ENCODE data around the gene ESR2.

ESR2 gene

DNA sequence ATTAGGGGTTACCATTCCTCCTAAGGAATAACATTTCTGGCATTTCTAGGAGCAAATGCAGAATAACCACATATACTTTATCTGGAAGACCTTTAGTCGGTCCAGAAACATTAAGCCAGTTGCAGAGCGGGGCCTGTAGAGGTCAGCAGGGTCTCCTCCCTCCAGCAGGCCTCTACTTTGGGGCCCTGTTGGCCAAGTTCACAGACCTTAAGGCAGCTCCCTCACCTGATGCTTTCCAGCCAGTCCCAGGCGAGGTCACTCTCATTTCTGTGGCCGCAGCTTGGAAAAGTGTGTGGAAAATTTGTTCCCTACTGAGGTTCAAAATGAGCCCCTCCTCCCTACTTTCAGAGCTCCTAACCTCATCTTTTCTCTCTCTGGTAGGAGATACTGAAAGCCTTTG lies 74.1 kb downstream of the ESR2 start:
- Histone ChIP-seq H4K91ac (ENCODE audit: low read depth, low read length, poor library complexity) (no peak overlapping the region), H3K4me2 (ENCODE audit: insufficient read depth, low read length, poor library complexity, severe bottlenecking) (no peak overlapping the region), H2BK12ac (ENCODE audit: low read length) (no peak overlapping the region), H3K27ac (replicated peaks; ENCODE audit: low read length) (no peak overlapping the region), H3K18ac (ENCODE audit: low read length) (no peak overlapping the region), H2BK15ac (ENCODE audit: low read length) (no peak overlapping the region), H3K4me1 (ENCODE audit: control insufficient read depth in 2 of 2, insufficient read depth in 1 of 2, low read depth in 1 of 2, low read length in 2 of 2) (no peaks in the 10 kb centered on the region), H3K9me3 (replicated peaks in 1 of 2; ENCODE audit: control insufficient read depth in 2 of 2, insufficient read depth in 1 of 2, low read depth in 1 of 2, low read length in 2 of 2) (no peaks in the 10 kb centered on the region), H2BK5ac (ENCODE audit: low read length) (no peak overlapping the region), H3K23ac (ENCODE audit: low read depth, low read length, poor library complexity) (no peak overlapping the region), H3K27me3 (ENCODE audit: control insufficient read depth in 3 of 3, insufficient read depth in 3 of 3, low read depth in 1 of 3, low read length in 3 of 3) (no peaks in the 10 kb centered on the region), H2AK5ac (ENCODE audit: low read depth, low read length) (no peak overlapping the region), H3K9ac (ENCODE audit: low read depth, low read length, poor library complexity) (no peak overlapping the region), H4K8ac (ENCODE audit: low read depth, low read length) (no peak overlapping the region), H2AFZ (ENCODE audit: low read length) (no peak overlapping the region), H3K36me3 (replicated peaks in 1 of 2; ENCODE audit: control insufficient read depth in 2 of 2, insufficient read depth in 2 of 2, low read length in 2 of 2) (peaks cover 50 to 95% of the 10 kb centered on the region in 2 donors), H3K4ac (ENCODE audit: low read length) (no peak overlapping the region), H2BK120ac (ENCODE audit: low read depth, low read length) (no peak overlapping the region), H3K4me3 (ENCODE audit: low read length in 2 of 2) (no peak overlapping the region), H3K14ac (ENCODE audit: low read length) (no peak overlapping the region), H3K79me1 (ENCODE audit: low read depth, low read length) (no peaks in the 10 kb centered on the region)
- WGBS, 2 donors (ENCODE audit: extremely low coverage in 2 of 2, insufficient read length in 2 of 2, insufficient replicate concordance in 1 of 2) = no CpG with 5 or more reads among the region's 4 CpGs
- DNase-seq (ENCODE audit: low spot score) = no peak

GRCh38 chr14:64218344-64219240 lies 75.6 kb downstream of the ESR2 start:
- H3K9me3 ChIP-seq (replicated peaks in 1 of 2; ENCODE audit: control insufficient read depth in 2 of 2, insufficient read depth in 1 of 2, low read depth in 1 of 2, low read length in 2 of 2) = no peaks in the 10 kb centered on the region
- H3K9ac ChIP-seq (ENCODE audit: low read depth, low read length, poor library complexity) = no peak overlapping the region
- H2BK120ac ChIP-seq (ENCODE audit: low read depth, low read length) = no peak overlapping the region
- H3K18ac ChIP-seq (ENCODE audit: low read length) = no peak overlapping the region
- H4K8ac ChIP-seq (ENCODE audit: low read depth, low read length) = no peak overlapping the region
- H3K4me3 ChIP-seq (ENCODE audit: low read length in 2 of 2) = no peak overlapping the region
- no peak for DNase-seq (ENCODE audit: low spot score)
- no peak overlapping the region for H2BK12ac ChIP-seq (ENCODE audit: low read length)
- H3K4me2 ChIP-seq (ENCODE audit: insufficient read depth, low read length, poor library complexity, severe bottlenecking) = no peak overlapping the region
- WGBS, 2 donors (ENCODE audit: extremely low coverage in 2 of 2, insufficient read length in 2 of 2, insufficient replicate concordance in 1 of 2) = no CpG with 5 or more reads among the region's 15 CpGs
- no peak overlapping the region for H3K14ac ChIP-seq (ENCODE audit: low read length)
- no peak overlapping the region for H3K4ac ChIP-seq (ENCODE audit: low read length)
- no peaks in the 10 kb centered on the region for H3K4me1 ChIP-seq (ENCODE audit: control insufficient read depth in 2 of 2, insufficient read depth in 1 of 2, low read depth in 1 of 2, low read length in 2 of 2)
- H3K23ac ChIP-seq (ENCODE audit: low read depth, low read length, poor library complexity) = no peak overlapping the region
- no peak overlapping the region for H2AFZ ChIP-seq (ENCODE audit: low read length)
- H3K27me3 ChIP-seq (ENCODE audit: control insufficient read depth in 3 of 3, insufficient read depth in 3 of 3, low read depth in 1 of 3, low read length in 3 of 3) = no peaks in the 10 kb centered on the region
- H3K36me3 ChIP-seq (replicated peaks in 1 of 2; ENCODE audit: control insufficient read depth in 2 of 2, insufficient read depth in 2 of 2, low read length in 2 of 2) = peaks cover 51 to 97% of the 10 kb centered on the region in 2 donors
- peaks cover 2% of the 10 kb centered on the region for H3K79me1 ChIP-seq (ENCODE audit: low read depth, low read length)
- no peak overlapping the region for H3K27ac ChIP-seq (replicated peaks; ENCODE audit: low read length)
- H2BK5ac ChIP-seq (ENCODE audit: low read length) = no peak overlapping the region
- no peak overlapping the region for H2BK15ac ChIP-seq (ENCODE audit: low read length)
- H2AK5ac ChIP-seq (ENCODE audit: low read depth, low read length) = no peak overlapping the region
- H4K91ac ChIP-seq (ENCODE audit: low read depth, low read length, poor library complexity) = no peak overlapping the region

- Histone ChIP-seq H2AK5ac (ENCODE audit: low read depth, low read length) (no peak overlapping the region), H3K4me1 (ENCODE audit: control insufficient read depth in 2 of 2, insufficient read depth in 1 of 2, low read depth in 1 of 2, low read length in 2 of 2) (no peaks in the 10 kb centered on the region), H4K8ac (ENCODE audit: low read depth, low read length) (no peak overlapping the region), H4K91ac (ENCODE audit: low read depth, low read length, poor library complexity) (no peak overlapping the region), H2BK5ac (ENCODE audit: low read length) (no peak overlapping the region), H3K4me2 (ENCODE audit: insufficient read depth, low read length, poor library complexity, severe bottlenecking) (no peak overlapping the region), H3K4ac (ENCODE audit: low read length) (no peak overlapping the region), H2BK15ac (ENCODE audit: low read length) (no peak overlapping the region), H3K9ac (ENCODE audit: low read depth, low read length, poor library complexity) (no peak overlapping the region), H3K27me3 (ENCODE audit: control insufficient read depth in 3 of 3, insufficient read depth in 3 of 3, low read depth in 1 of 3, low read length in 3 of 3) (no peaks in the 10 kb centered on the region), H2AFZ (ENCODE audit: low read length) (no peak overlapping the region), H3K79me1 (ENCODE audit: low read depth, low read length) (peaks cover 2% of the 10 kb centered on the region), H3K23ac (ENCODE audit: low read depth, low read length, poor library complexity) (no peak overlapping the region), H3K18ac (ENCODE audit: low read length) (no peak overlapping the region), H3K36me3 (replicated peaks in 1 of 2; ENCODE audit: control insufficient read depth in 2 of 2, insufficient read depth in 2 of 2, low read length in 2 of 2) (peaks cover 48 to 97% of the 10 kb centered on the region in 2 donors), H3K4me3 (ENCODE audit: low read length in 2 of 2) (no peak overlapping the region), H3K14ac (ENCODE audit: low read length) (no peak overlapping the region), H2BK12ac (ENCODE audit: low read length) (no peak overlapping the region), H3K9me3 (replicated peaks in 1 of 2; ENCODE audit: control insufficient read depth in 2 of 2, insufficient read depth in 1 of 2, low read depth in 1 of 2, low read length in 2 of 2) (no peaks in the 10 kb centered on the region), H3K27ac (replicated peaks; ENCODE audit: low read length) (no peak overlapping the region), H2BK120ac (ENCODE audit: low read depth, low read length) (no peak overlapping the region)
- DNase-seq (ENCODE audit: low spot score) = no peak
- no CpG with 5 or more reads among the region's 7 CpGs for WGBS, 2 donors (ENCODE audit: extremely low coverage in 2 of 2, insufficient read length in 2 of 2, insufficient replicate concordance in 1 of 2)
Observed at GRCh38 chr14:64217834-64218233, 76.3 kb downstream of the ESR2 start.

DNA sequence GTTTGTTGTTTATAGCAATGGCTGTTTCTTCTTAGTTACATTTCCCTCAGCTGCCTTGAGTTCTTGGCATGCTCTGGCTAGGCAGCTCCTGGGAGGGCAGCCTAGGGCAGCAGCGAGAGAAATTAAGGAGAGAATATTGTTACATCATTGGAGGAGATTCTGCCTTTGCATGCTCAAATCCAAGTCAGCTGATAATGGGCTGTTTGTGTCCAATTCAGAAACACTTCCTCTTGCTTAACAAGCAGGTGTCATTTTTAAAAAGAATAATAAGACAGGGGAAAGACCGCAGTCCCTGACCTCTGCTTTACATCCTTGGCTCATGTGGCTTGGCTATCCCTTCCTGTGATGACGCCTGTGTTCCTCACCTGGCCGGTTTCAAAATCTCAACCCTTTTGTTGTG lies 76.9 kb downstream of the ESR2 start:
- peaks cover 50 to 98% of the 10 kb centered on the region in 2 donors for H3K36me3 ChIP-seq (replicated peaks in 1 of 2; ENCODE audit: control insufficient read depth in 2 of 2, insufficient read depth in 2 of 2, low read length in 2 of 2)
- H3K27me3 ChIP-seq (ENCODE audit: control insufficient read depth in 3 of 3, insufficient read depth in 3 of 3, low read depth in 1 of 3, low read length in 3 of 3) = no peaks in the 10 kb centered on the region
- no peak overlapping the region for H3K4me2 ChIP-seq (ENCODE audit: insufficient read depth, low read length, poor library complexity, severe bottlenecking)
- H4K91ac ChIP-seq (ENCODE audit: low read depth, low read length, poor library complexity) = no peak overlapping the region
- no CpG with 5 or more reads among the region's 4 CpGs for WGBS, 2 donors (ENCODE audit: extremely low coverage in 2 of 2, insufficient read length in 2 of 2, insufficient replicate concordance in 1 of 2)
- no peak overlapping the region for H2BK120ac ChIP-seq (ENCODE audit: low read depth, low read length)
- no peak overlapping the region for H4K8ac ChIP-seq (ENCODE audit: low read depth, low read length)
- H2BK12ac ChIP-seq (ENCODE audit: low read length) = no peak overlapping the region
- H2BK5ac ChIP-seq (ENCODE audit: low read length) = no peak overlapping the region
- H2AFZ ChIP-seq (ENCODE audit: low read length) = no peak overlapping the region
- H3K4me1 ChIP-seq (ENCODE audit: control insufficient read depth in 2 of 2, insufficient read depth in 1 of 2, low read depth in 1 of 2, low read length in 2 of 2) = no peaks in the 10 kb centered on the region
- DNase-seq (ENCODE audit: low spot score) = no peak
- no peak overlapping the region for H3K14ac ChIP-seq (ENCODE audit: low read length)
- peaks cover 2% of the 10 kb centered on the region for H3K79me1 ChIP-seq (ENCODE audit: low read depth, low read length)
- no peak overlapping the region for H3K9ac ChIP-seq (ENCODE audit: low read depth, low read length, poor library complexity)
- H3K27ac ChIP-seq (replicated peaks; ENCODE audit: low read length) = no peak overlapping the region
- H2AK5ac ChIP-seq (ENCODE audit: low read depth, low read length) = no peak overlapping the region
- H3K9me3 ChIP-seq (replicated peaks in 1 of 2; ENCODE audit: control insufficient read depth in 2 of 2, insufficient read depth in 1 of 2, low read depth in 1 of 2, low read length in 2 of 2) = no peaks in the 10 kb centered on the region
- H3K23ac ChIP-seq (ENCODE audit: low read depth, low read length, poor library complexity) = no peak overlapping the region
- H2BK15ac ChIP-seq (ENCODE audit: low read length) = no peak overlapping the region
- H3K18ac ChIP-seq (ENCODE audit: low read length) = no peak overlapping the region
- H3K4ac ChIP-seq (ENCODE audit: low read length) = no peak overlapping the region
- H3K4me3 ChIP-seq (ENCODE audit: low read length in 2 of 2) = no peak overlapping the region

All from neuronal stem cell (in vitro differentiated cells).